Activated CD8-positive, alpha-beta T cell treated with anti-CD3 and anti-CD28 coated beads for 36 hours (primary cell): ENCODE measurements around the gene LRRC3. TPM values are rescaled to one million over a fixed set of nuclear protein-coding genes. Genes with fewer than 3 reads are reported as not detected.

ENCODE experiments used
- ATAC-seq: fragments of 200-7000 bp; cut with Tn5 transposase; one replicate; pipeline ENCODE4 v1.10.0; 2021; ENCODE audit warnings: mild to moderate bottlenecking, moderate library complexity
- CTCF ChIA-PET: fragments of 350-600 bp; sonication (Branson Sonifier 250); formaldehyde crosslinking; loops from one replicate; lab custom pipeline; 2021; ENCODE audit warnings: antibody characterized with exemption; lab: Charles Lee
- POLR2A ChIA-PET: fragments of 350-600 bp; sonication (Branson Sonifier 250); formaldehyde crosslinking; loops from one replicate; lab custom pipeline; 2021; ENCODE audit warnings: antibody characterized with exemption; lab: Charles Lee
- DNase-seq: peaks from one replicate; pipeline ENCODE4 v3.0.0-alpha.2; 2020
- H3K27ac Mint-ChIP-seq: one replicate; pipeline ENCODE4 v1.8.0; 2021; ENCODE audit warnings: mild to moderate bottlenecking, mixed read lengths
- H3K27me3 Mint-ChIP-seq: one replicate; pipeline ENCODE4 v1.8.0; 2021; ENCODE audit warnings: mixed read lengths
- H3K36me3 Mint-ChIP-seq: one replicate; pipeline ENCODE4 v1.8.0; 2021; ENCODE audit warnings: low read depth, mixed read lengths
- H3K4me1 Mint-ChIP-seq: one replicate; pipeline ENCODE4 v1.8.0; 2021; ENCODE audit warnings: low read depth, mixed read lengths
- H3K4me3 Mint-ChIP-seq: one replicate; pipeline ENCODE4 v1.8.0; 2021; ENCODE audit warnings: mild to moderate bottlenecking, moderate library complexity, mixed read lengths
- H3K9me3 Mint-ChIP-seq: one replicate; pipeline ENCODE4 v1.8.0; 2021; ENCODE audit warnings: mixed read lengths
- intact Hi-C: fragments of 100-400 bp; cut with micrococcal nuclease; formaldehyde crosslinking; loops from one replicate; pipeline ENCODE4 v1.10.0; 2022
- total RNA-seq, 2 experiments: library from RNA; stranded (reverse); gene quantifications; one replicate each; pipeline ENCODE4 v1.2.3, GENCODE V29; 2021
- TF ChIP-seq, protein P1 (sequence below): fragments of 200-600 bp; IDR thresholded peaks from one replicate; pipeline ENCODE4 v1.8.0; 2022; ENCODE audit warnings: antibody characterized with exemption, mild to moderate bottlenecking

The LRRC3 gene
- total RNA-seq, 2 experiments from 2014 or later, result 1.8 to 1.9 TPM

DNA sequence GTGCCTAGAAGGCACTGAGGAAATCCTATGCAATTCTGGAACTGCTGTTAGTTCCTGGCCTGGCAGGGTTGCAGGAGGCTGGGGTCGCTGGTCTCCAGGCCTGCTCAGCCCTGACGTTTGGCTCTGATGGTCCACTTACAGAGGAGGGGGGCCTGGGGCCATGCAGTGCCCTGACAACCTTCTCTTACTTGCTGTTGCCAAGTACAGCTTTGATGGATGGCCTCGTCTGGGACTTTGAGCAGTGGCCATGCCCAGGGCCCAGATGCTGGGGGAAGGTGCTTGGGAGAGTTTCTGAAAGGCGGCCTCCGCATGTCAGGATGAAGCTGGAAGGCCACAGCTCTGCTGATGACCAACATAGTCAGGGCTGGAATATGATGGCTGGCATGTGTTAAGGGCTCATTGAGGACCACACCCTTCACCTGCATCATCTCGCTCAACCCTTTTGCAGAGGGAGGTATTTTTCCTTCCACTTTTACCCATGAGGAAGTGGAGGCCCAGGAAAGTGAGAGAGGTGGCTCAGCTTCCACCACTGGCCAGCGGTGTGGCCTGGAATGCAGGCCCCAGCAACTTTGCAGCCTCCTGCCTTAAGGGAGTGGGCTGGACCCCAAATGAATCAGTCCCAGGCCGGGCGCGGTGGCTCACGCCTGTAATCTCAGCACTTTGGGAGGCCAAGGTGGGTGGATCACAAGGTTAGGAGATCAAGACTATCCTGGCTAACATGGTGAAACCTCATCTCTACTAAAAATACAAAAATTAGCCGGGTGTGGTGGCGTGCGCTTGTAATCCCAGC, 34.7 kb upstream of the LRRC3 start:
- no peak for DNase-seq
- POLR2A ChIA-PET, result no interaction called here

DNA sequence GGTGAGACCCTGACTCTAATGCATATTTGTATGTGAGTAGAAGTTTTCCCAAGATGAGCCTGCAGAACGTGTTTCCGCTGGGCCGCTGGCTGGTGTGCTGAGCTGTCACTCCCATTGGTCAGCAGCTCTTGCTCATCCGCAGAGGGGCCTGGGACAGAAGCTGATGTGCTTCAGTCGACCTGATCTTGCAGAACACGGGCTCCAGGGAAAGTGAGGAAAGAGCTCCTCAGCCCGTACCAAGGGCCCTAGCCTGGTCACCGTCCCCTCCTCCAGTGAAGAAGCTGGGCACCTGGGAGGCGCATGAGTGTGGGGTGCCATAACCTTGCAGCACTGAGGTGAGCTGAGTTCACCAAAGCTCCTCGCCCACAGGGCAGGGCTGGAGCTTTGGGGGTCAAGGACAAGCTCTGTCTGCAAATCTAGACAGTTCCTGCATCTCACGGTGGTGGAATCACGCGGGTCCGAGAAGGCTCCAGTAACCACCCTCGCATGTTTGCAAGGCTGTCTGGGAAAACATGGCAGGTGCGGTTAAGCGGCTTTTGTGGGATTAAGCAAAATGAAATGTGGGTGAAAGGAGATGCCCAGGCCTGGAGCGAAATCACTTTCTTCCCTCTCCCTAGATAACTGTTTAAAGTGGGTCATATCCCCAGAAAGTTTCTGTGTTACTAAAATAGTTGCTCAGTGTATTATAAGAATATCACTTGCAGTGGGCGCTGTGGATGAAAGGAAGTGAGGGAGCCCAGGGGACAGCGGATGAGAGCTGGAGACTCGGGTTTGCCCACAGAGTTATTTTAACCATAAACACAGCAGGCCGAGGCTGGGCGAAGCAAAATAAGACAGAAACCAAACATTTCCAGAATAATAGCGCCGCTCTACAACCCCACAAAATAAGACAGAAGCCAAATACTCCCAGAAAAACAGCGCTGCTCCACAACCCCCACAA, 33.1 kb upstream of the LRRC3 start:
- ChIA-PET CTCF (interaction anchor here (1.2 kb wide), 1 partner anchor 338 kb away, joined by 3 read pairs; no protein-coding TSS in a partner anchor), POLR2A (no interaction called here)
- Mint-ChIP-seq H3K4me1 (no peaks in the 10 kb centered on the region), H3K9me3 (peaks cover 2% of the 10 kb centered on the region), H3K27me3 (no peaks in the 10 kb centered on the region), H3K27ac (no peak overlapping the region), H3K36me3 (no peaks in the 10 kb centered on the region), H3K4me3 (no peak overlapping the region)
- ATAC-seq, result no peak
- DNase-seq, result no peak
- TF ChIP-seq, protein P1, sequence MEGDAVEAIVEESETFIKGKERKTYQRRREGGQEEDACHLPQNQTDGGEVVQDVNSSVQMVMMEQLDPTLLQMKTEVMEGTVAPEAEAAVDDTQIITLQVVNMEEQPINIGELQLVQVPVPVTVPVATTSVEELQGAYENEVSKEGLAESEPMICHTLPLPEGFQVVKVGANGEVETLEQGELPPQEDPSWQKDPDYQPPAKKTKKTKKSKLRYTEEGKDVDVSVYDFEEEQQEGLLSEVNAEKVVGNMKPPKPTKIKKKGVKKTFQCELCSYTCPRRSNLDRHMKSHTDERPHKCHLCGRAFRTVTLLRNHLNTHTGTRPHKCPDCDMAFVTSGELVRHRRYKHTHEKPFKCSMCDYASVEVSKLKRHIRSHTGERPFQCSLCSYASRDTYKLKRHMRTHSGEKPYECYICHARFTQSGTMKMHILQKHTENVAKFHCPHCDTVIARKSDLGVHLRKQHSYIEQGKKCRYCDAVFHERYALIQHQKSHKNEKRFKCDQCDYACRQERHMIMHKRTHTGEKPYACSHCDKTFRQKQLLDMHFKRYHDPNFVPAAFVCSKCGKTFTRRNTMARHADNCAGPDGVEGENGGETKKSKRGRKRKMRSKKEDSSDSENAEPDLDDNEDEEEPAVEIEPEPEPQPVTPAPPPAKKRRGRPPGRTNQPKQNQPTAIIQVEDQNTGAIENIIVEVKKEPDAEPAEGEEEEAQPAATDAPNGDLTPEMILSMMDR, result no peak
- intact Hi-C loops, result no loop called here

More for the DNA sequence above, 34.7 kb upstream of the LRRC3 start:
- intact Hi-C loops, result no loop called here
- no peak overlapping the region for H3K4me3 Mint-ChIP-seq
- no peak overlapping the region for H3K27ac Mint-ChIP-seq
- peaks cover 2% of the 10 kb centered on the region for H3K9me3 Mint-ChIP-seq
- CTCF ChIA-PET, result interaction anchor here (1.2 kb wide), 1 partner anchor 340 kb away, joined by 3 read pairs; no protein-coding TSS in a partner anchor
- no peaks in the 10 kb centered on the region for H3K4me1 Mint-ChIP-seq
- TF ChIP-seq, protein P1, result no peak
- H3K36me3 Mint-ChIP-seq, result no peaks in the 10 kb centered on the region
- no peaks in the 10 kb centered on the region for H3K27me3 Mint-ChIP-seq
- no peak for ATAC-seq

DNA sequence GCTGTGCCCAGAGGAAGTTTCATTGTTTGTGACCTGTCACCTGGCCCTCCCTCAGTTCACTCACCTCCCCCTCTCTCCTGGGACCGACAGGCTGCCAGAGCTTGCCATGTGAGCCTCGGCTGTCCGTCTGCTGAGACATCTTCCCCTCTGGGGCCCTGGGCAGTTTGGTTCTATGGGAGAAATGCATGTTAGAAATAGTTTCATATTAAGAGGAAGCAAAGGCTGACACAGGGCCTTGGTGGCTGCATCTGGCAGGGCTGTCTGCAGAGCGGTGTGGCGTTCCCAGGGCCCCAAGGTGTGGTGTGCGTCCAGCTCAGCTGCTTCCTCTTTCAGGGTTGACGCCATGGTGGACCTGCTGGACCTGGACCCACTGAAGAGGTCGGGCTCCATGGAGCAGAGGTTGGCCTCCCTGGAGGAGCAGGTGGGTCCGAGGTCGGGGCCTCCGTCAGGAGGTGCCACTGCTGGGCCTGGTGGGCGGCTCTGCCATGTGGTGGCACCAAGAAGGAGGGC, 31.9 kb upstream of the LRRC3 start:
- no peak for ATAC-seq

DNA sequence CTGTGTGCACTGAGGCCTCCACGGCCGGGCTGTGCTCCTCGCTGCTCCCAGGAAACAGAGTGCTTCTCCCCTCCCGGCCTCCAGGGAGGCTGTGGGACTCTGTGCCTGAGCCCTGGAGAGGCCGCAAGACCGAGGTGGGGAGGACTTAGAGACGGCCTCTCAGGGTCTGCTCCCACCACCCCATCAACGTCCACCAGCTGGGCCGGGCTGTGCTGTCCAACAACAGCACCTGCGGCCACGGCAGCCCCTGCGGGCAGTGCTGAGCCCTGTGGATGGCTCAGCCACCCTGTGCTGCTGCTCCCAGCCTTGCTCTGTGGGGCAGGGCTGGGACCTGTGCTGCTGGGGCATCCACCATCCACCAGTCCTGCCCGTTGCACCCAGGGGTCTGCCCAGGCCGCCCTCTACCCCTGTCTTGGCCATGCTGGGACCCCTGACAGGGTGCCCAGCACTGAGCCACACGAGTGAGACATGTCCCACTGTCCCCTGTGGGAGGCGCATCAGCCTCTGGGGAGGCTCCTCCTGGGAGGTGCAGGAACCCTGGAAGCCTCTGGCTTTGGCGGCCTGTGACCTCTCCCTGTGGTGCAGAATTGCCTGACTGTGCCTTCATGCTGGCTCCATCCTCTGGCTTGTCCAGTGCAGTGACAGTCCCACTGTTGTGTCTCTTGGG, 31.2 kb upstream of the LRRC3 start:
- TF ChIP-seq, protein P1, result no peak
- POLR2A ChIA-PET, result no interaction called here
- CTCF ChIA-PET, result no interaction called here
- Mint-ChIP-seq H3K36me3 (no peaks in the 10 kb centered on the region), H3K4me1 (no peaks in the 10 kb centered on the region), H3K9me3 (peaks cover 2% of the 10 kb centered on the region), H3K27ac (no peak overlapping the region), H3K27me3 (no peaks in the 10 kb centered on the region), H3K4me3 (no peak overlapping the region)
- DNase-seq (no peak), ATAC-seq (no peak)
- intact Hi-C loops, result no loop called here

More for the DNA sequence above, 31.9 kb upstream of the LRRC3 start:
- ChIA-PET POLR2A (no interaction called here), CTCF (no interaction called here)
- no peaks in the 10 kb centered on the region for H3K27me3 Mint-ChIP-seq
- intact Hi-C loops, result no loop called here
- H3K36me3 Mint-ChIP-seq, result no peaks in the 10 kb centered on the region
- H3K4me3 Mint-ChIP-seq, result no peak overlapping the region
- TF ChIP-seq, protein P1, result no peak
- H3K27ac Mint-ChIP-seq, result no peak overlapping the region
- no peaks in the 10 kb centered on the region for H3K4me1 Mint-ChIP-seq
- peaks cover 2% of the 10 kb centered on the region for H3K9me3 Mint-ChIP-seq
- no peak for DNase-seq
